GM18520 (cell line): Measurements from ENCODE around the gene DLG4.
"Not testable (repeated sequence)": the region's sequence is repeated elsewhere in the genome, so short reads cannot be mapped to it uniquely, and the experiment has no call there.

Experiments used
- ATAC-seq: cut with Tn5 transposase; IDR thresholded peaks from one replicate; pipeline ENCODE4 v1.9.1; 2021; ENCODE audit not compliant: unreplicated experiment

Gene DLG4

DNA sequence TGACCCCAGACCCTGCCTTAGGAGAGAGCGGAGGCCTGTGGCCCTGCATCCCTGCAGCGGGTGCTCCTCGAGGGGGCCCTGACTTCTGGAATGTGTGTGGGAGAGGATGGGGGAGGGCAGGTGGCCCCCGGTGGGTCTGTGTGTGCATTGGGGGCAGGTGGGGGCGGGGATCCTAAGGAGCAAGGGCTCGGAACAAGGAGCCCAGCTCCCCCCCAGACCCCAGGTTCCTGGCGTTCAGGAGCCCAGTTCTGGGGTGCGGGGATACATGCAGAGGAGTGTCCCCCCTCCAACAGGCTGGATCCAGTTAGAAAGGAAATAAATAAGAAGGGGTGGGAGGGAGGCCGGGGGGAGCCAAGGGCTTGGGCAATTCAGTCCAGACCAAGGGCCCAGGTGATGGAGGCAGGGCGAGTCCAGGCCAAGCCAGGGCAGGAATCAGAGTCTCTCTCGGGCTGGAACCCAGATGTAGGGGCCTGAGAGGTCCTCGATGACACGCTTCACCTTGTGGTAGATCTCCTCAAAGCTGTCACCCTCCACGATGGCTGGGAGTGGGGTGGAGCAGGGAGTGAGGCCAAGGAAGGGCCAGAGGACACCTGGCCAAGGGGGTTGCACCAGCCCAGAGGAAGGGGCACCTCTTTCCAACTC, 29.2 kb downstream of the DLG4 start:
- ATAC-seq, result no peak

DNA sequence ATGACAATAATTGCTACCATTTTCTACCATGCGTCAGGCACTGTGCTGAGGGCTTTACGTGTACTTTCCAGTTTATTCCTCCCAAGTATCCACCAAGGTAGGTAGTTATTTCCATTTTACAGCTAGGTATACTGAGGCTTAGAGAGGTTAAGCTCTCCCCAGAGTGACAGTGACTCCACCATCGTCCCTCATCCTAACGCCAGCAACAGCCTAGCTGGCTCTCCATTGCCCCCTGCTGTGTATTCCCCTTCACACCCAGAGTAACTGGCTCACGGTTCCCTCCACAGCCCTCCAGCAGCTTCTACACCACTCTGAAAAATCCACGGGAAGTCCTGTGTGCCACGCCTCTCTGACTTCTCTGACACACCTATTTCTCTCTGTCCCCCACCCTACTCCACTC, 33.4 kb downstream of the DLG4 start:
- no peak for ATAC-seq

DNA sequence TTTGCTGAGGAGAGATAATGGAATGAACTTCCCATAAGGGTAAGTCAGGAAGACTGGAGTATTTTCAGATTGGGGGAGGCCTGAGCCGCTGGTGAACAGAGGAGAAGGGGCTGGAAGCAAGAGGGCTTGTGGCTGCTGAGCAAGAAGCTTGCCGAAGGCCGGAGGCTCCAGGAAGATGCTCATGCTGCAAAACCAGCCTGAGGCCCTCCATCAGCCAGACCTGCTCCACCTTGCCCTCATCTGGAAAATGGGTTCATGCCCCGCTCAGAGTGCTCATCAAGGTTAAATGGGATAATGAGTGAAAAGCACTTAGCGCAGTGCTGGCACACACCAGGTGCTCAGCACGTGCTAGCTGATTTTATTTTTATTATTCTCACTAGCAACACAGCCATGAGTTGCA, 35.0 kb downstream of the DLG4 start:
- ATAC-seq, result no peak

DNA sequence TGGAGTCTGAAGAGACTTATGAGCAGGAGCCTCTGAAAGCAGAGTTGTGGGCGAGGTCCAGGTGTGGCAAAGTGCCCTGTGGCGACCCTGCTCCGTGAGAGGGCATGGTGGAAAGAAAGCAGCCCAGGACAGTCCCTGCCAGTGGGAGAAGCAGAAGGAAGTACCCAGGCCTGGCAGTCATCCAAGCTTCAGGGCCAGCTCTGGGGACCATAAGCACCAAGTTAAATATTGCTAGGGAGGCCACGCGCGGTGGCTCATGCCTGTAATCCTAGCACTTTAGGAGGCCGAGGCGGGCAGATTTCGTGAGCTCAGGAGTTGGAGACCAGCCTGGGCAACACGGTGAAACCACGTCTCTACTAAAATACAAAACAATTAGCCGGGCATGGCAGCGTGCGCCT, 35.5 kb downstream of the DLG4 start:
- ATAC-seq, result no peak

DNA sequence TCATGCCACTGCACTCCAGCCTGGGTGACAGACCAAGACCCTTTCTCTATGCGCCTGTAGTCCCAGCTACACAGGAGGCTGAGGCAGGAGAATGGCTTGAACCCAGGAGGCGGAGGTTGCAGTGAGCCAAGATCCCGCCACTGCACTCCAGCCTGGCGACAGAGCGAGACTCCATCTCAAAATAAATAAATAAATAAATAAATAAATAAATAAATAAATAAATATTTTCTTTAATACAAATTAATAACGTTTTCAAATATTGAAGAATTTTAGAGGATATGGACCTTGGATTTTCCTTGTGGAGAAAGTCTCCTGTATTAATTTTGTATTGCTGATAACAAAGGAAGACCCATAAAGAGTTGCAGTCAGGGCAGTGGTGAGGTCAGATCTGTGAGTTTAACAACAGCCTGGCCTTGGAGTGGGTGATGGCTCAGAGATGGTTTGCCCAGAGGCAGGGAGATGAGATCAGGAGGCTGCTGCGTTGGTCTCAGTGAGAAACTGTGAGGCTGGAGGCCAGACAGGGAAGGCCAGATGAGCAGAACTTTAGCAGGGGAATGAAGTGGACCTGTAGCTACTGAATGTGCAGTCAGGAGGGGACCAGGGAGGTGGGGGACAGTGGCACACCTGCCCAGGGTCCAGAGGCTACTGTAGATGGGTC, 36.1 kb downstream of the DLG4 start:
- ATAC-seq, result no peak

DNA sequence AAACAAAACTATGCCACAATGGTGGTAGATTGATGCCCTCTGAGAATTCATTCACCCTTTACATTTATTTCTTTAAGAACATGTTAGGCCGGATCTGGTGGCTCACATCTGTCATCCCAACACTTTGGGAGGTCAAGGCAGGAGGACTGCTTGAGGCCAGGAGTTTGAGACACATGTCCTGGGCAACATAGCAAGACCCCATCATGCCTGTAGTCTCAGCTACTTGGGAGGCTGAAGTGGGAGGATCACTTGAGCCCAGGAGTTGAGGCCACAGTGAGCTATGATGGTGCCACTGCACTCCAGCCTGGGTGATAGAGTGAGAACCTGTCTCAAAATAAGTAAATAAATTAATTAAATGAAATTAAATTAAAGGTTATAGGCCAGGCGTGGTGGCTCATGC, 37.5 kb downstream of the DLG4 start:
- not testable (repeated sequence) for ATAC-seq

DNA sequence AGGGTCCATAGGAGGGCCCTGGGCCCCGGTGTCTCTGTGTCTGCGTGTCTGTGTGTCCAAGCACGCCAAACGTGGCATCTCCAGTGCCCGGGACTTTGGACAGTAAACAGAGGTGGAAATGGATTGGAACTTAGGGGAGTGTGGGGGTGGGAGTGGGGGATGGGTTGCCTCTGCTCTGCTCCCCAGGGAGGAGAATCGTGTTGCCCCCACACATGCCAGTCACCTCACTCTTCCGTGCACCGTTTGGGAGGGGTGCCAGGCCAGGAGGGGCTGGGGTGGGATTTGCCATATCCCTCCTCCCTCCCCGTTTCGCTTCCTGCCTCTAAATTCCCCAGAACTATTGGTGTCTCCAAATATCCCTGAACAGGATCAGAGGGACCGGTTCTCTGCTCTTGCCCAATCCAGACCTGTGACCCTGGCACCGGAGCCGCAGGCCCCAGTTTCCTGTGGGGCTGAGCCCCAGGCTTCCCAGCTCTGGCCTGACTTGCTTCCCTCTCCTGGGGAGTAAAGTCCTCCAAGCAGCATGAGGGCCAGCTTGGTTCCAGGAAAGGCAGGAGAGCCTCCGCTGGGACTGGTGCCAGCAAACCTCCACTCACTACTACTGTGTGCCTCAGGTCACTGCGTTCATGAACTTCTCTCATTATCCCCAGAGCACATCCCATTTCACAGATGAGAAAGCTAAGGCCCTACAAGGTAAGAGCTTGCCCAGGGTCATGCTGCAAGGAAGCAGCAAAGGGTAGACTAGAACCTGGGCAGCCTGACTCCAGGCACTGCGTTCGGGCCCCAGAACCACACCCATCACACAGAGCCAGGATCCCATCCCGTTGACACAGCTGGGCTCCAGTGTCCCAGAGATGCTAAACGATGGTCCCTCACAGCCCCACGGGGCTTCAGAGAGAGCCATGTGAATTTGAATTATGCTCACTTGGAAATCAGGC, 40.0 kb downstream of the DLG4 start, which contains the start of gene ASGR1:
TSS of gene ASGR1 (minus strand) at position 54 of the 938 bp plus-strand sequence. CDS start 807 bp downstream, outside the sequence.
- ATAC-seq, result no peak

DNA sequence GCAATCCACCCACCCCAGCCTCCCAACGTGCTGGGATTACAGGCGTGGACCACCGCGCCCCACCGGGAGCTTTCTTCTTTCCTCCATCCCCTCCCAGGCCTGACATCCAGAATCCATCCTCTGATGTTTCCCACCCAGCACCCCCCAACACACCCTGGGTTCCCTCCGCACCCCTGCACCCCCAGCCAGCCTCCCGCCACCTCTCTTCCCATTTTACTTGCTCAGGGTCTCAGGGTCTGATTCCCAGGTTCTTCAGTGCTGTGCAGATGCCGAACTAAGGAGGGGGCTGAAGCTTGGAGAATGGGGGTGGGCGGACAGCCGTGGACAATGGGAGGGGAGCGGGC, 40.7 kb downstream of the DLG4 start:
- ATAC-seq, result no peak

DNA sequence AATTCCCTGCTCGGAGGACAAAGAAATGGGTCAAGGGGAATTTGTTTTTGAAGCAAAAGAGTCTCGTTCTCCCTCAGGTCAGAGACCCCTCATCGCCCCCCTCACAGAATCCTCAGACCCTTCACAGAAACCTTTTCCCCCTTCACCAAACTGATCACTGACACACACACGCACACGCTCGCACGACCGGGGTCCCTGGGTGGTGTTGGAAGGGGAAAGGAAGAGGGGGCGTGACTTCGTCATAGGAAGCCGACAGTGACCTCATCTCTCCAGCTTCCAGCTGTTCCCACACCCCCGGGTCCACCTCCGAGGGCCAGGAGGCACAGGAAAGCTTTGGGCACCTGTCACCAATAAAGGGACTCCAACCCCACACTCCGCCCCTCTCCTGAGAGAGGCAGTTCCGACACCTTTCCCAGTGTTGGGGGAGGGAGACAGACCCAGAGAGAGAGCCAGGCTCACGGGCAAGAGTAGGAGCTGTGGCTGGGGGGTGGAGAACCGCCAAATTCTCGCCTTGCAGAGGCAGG, 41.6 kb downstream of the DLG4 start:
- ATAC-seq, result no peak

DNA sequence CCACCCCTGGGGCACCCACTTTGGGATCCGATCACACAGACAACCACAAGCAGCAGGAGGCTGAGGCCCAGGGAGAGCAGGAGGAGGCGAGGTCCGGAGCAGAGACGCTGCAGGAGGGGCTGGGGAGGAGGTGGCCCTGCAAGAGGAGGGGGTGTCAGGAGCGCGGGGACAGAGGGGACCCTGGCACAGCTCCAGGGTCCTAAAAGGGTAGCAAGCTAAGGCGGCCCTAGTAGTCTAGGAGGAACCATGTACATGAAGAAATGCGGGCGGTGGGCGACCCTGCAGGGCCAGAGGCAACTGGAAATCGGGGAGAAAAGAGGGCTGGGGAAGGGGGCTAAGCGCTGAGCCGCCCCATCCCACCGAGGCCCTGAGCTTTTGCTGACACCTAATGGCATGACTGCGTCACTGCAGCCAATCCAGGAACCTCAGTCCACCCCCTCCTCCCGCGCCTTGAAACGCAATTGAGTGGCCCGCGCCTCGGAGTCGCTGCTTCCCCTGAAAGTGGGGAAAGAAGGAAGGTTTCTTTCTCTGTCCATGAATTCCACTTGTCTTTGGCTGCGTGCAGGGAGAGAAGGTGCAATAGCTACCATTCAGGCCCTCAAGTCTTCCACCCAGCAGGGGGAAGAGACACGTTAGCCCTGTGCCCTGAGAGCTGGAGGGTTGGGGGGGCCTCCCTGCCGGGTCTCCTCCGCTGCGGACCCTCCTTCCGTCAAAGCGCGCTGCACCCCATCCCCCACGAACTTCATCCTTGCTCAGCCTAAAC, 42.3 kb downstream of the DLG4 start:
- no peak for ATAC-seq

DNA sequence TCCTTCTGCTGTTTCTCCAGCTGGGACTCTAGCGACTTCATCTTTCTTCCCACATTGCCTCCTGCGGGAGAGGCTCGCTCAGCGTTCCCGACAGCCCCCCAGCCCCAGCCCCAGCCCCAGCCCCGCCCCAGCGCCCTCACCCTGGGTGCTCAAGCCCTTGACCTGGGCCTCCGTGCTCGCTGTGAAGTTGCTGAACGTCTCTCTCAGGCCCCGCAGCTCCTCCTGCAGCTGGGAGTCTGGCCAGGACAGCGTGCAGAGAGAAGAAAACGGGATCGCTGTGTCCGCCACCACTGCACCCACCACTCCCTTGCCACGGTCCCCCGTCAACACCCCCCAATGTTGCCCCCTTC, 42.8 kb downstream of the DLG4 start:
- ATAC-seq, result no peak

DNA sequence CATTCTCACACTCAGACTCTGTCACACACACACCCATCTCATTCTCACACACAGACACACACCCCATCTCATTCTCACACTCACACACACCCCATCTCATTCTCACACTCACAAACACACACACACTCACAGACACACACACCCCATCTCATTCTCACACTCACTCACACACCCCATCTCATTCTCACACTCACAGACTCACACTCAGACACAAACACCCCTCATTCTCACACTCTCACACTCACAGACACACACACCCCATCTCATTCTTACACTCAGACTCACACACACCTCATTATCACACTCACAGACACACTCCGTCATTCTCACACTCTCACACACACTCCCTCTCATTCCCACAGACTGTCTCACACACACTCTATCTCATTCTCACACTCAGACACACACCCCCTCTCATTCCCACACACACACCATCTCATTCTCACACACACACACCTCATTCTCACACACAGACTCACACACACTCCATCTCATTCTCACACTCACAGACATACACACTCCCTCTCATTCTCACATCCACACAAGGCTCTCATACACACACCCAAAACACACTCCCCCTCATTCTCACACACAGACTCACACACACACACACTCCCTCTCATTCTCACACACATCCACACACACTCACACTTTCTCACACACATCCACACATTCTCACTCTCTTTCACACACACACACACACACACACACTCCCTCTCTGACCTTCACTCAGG, 43.4 kb downstream of the DLG4 start:
- no peak for ATAC-seq

DNA sequence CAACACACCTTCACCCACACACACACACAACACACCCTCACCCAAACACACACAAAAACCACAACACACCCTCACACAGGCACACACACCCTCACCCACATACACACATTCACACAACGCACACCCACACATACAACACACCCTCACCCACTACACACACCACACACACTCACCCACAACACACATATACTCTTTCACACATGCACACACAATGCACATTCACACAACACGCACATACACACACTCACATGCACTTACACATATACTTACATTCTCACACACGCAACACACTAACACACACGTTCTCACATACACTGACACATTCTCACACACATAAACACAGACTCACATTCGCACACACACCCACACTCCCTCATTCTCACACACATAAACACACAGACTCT, 44.3 kb downstream of the DLG4 start:
- no peak for ATAC-seq

DNA sequence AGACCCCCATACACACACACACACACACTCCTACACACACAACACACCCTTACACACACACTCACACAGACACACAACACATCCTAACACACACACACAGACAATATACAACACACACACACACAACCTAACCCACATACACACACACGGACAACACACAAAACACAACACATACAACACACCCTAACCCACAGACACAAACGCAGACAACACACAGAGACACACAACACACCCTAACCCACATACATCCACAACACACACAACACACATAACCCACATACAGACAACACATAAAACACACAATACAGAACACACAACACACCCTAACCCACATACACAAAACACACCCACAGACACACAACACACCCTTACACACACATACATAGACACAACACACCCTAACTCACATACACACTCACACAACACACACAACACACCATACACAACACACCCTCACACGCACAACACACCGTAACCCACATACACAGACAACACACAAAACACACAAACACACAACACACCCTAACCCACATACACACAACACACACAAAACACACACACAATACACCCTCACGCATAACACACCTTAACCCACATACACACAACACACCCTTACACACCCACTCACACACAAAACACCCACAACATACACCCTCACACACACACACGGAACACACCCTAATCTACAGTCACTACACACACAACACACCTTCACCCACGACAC, 44.9 kb downstream of the DLG4 start:
- ATAC-seq, result no peak

DNA sequence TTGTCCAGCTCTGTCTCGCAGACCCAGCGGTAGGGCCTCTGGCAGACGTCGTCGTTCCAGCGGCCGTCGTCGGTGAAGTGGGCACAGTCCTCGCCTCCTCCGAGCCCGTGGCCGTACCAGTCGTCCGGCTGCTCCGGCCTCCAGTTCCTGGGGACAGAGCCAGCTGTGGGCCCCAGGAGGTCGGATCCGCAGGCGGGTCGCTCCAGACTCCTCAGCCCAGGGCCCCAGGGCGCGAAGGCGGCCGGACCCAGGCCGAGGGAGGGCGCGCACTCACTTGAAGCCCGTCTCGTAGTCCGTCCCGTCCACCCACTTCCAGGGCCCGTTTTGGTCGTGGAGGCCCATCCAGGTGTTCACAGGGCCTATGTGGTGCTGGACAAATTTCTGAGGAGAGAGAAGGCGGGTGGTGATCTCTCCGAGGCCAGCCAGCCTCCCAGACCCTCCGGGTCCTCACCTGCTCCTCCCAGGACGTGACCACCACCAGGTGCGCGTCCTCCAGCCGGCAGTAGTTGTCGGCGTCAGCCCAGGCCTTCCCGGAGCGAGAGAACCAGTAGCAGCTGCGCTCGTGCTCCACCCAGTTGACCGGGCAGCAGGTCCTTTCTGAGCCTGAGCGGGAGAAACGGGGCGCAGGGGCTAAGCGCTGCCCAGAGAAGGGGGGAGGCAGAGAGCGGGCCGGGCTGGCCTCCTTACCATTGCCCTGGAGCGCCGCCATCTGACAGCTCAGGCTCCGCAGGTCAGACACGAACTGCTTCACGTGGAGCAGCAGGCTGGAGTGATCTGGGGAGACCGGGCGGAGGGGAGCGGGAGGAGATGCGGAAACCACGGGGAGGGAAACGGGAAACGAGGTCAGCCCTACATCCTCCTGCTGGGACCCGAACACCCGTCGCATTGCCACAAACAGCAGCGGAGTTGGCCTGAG, 45.7 kb downstream of the DLG4 start:
- ATAC-seq, result no peak

DNA sequence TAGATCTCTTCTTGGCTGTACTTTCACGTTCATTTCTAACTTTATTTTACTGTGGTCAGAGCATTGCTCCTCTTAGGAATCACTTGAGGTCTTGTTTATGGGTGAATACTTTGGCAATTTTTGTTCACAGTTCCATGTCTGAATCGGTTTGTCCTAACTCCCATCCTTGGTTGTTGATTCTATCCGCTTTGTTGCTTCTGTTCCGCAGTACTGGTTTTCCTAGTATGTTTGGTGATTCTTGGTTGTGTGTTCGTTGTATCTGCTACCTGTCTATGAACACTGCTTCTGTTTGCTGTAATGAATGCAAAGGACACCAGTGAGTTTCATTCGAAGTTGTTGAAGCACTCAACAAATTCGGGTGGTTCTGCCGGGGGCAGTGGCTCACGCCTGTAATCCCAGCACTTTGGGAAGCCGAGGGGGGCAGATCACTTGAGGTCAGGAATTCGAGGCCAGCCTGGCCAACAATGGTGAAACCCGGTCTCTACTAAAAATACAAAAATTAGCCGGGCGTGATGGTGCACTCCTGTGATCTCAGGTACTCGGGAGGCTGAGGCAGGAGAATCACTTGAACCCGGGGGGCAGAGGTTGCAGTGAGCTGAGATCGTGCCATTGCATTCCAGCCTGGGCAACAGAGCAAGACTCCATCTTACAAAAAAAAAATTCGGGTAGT, 47.0 kb downstream of the DLG4 start:
- ATAC-seq, result not testable (repeated sequence)

DNA sequence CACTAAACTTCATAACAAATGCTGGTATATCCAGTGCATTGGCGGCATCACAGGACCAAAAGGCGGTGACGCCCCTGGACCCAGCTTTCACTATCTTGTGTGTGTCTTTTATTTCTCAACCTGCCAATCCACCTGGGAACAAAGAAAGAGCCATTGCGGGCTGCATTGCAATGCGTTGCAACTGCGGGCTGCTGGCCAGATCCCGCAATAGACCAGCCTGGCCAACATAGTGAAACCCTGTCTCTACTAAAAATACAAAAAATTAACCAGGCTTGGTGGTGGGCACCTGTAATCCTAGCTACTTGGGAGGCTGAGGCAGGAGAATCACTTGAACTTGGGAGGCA, 50.1 kb downstream of the DLG4 start:
- not testable (repeated sequence) for ATAC-seq
